ENCODE measurements around the gene CDC16.

The CDC16 gene

DNA sequence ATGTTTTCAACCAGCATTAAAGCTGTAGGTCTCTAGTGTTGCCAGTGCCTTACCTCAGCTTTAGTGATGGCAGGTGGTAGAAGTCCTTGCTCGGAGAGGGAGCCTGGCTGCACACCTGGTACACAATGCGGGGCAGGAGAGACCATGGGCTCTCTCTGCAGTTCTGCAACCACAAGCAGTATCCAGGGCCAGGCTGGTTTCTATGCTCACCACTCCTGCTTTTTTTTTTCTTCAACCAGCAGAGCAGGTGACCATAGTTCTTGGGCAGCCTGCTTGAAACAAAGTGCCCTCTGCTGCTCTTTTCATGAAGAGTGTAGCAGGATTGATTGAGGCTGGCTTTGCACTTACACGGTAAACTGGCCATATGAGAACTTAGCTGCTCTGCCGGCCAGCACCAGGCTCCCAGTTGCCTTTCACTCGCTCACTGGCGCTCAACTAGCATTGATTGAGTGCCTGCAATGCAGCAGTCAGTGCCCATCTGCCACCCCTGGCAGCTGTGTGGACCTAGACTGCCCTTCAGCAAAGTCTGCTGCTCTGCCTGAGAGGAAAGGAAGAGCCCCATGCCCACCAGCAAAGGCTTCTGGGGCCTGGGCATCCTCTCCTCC, 75.2 kb downstream of the CDC16 start:
- Mint-ChIP-seq H3K36me3 (ENCODE audit: low read depth) (peaks cover 7% of the 10 kb centered on the region), H3K27me3 (ENCODE audit: low read depth) (no peaks in the 10 kb centered on the region), H3K27ac (no peak overlapping the region), H3K4me3 (no peak overlapping the region), H3K4me1 (ENCODE audit: low read depth) (peaks cover 12% of the 10 kb centered on the region), H3K9me3 (no peaks in the 10 kb centered on the region)
- no peak for DNase-seq (ENCODE audit: low spot score)

DNA sequence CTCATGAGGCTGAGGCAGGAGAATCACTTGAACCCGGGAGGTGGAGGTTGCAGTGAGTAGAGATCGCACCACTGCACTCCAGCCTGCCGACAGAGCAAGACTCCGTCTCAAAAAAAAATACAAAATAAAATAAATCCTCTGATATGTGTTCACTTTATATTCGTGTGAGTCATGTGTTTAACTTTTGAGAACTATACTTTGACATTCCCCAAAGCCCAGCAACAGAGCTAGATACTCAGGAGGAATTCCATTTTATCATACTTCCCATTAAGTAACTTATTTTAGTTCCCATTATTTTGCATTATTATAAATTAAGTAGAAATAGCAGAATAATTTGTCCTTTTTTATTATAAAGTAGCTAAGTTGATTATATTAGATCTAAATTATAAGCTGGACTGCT, 76.3 kb downstream of the CDC16 start:
- H3K9me3 Mint-ChIP-seq, result no peaks in the 10 kb centered on the region
- no peaks in the 10 kb centered on the region for H3K27me3 Mint-ChIP-seq (ENCODE audit: low read depth)
- H3K36me3 Mint-ChIP-seq (ENCODE audit: low read depth), result peaks cover 14% of the 10 kb centered on the region
- H3K4me1 Mint-ChIP-seq (ENCODE audit: low read depth), result peaks cover 19% of the 10 kb centered on the region
- H3K4me3 Mint-ChIP-seq, result no peak overlapping the region
- DNase-seq (ENCODE audit: low spot score), result no peak
- no peak overlapping the region for H3K27ac Mint-ChIP-seq

DNA sequence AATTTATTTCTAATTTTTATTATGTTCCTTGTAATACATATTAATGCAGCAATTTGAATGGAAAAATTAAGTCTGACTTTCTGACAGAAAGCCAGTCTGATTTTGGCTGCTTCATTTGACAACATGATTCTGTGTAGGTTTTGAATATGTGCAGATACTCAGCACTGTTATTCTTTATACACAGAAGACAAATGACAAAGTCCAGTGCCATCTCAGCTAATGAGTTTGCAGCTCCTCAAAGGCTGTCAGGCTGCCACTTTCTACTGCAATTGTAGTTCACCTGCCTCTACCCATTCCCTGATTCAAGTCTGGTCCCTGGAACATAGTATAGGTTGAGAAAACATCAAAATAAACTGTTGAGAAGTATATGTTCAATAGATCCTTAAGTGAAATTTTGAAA, 76.7 kb downstream of the CDC16 start:
- Mint-ChIP-seq H3K36me3 (ENCODE audit: low read depth) (peaks cover 11% of the 10 kb centered on the region), H3K27me3 (ENCODE audit: low read depth) (no peaks in the 10 kb centered on the region), H3K27ac (no peak overlapping the region), H3K4me1 (ENCODE audit: low read depth) (peaks cover 19% of the 10 kb centered on the region), H3K4me3 (no peak overlapping the region), H3K9me3 (no peaks in the 10 kb centered on the region)
- no peak for DNase-seq (ENCODE audit: low spot score)

DNA sequence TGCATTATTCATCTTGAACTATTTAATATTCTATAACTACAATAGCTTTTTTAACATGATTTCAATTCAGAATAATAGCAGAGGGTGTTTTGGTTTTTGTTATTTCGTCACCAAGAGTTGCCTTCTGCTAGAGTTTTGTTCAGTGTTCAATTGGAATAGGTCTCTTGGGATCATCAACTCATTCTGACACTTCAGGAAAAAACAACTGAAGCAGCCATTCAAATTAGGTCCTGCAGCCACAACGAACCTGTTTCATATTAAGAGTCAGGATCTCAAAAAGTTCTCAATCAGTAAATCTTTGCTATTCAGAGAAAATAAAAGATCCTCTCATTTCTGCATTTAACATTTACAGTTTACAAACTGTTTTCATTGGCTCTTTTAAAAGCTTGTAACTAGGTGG, 77.2 kb downstream of the CDC16 start:
- H3K27me3 Mint-ChIP-seq (ENCODE audit: low read depth), result no peaks in the 10 kb centered on the region
- H3K4me3 Mint-ChIP-seq, result no peak overlapping the region
- no peaks in the 10 kb centered on the region for H3K9me3 Mint-ChIP-seq
- DNase-seq (ENCODE audit: low spot score), result no peak
- H3K27ac Mint-ChIP-seq, result no peak overlapping the region
- peaks cover 11% of the 10 kb centered on the region for H3K36me3 Mint-ChIP-seq (ENCODE audit: low read depth)
- H3K4me1 Mint-ChIP-seq (ENCODE audit: low read depth), result peaks cover 23% of the 10 kb centered on the region

DNA sequence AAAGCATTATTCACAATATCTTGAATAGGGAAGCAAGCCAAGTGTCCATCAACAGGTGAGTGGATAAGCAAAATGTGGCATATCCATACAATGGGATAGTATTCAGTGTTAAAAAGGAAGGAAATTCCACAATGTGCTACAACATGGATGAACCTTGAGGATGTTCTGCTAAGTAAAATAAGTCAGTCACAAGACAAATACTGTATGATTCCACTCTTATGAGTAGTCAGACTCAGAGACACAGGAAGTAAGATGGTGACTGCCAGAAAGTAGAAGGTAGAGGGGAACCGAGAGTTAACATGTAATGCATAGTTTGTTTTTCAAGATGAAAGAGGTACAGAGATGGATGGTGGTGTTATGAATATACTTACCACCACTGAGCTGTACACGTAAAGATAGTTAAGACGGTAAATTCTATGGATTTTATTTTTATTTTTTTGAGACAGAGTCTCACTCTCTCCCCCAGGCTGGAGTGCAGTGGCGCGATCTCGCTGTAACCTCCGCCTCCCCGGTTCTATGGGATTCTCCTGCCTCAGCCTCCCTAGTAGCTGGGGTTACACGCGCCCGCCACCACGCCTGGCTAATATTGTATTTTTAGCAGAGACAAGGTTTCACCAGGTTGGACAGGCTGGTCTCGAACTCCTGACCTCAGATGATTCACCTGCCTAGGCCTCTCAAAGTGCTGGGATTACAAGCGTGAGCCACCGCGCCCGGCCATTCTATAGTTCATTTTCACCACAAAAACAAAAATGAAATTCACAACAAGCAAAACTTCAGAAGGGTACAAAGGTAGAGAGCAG, 78.6 kb downstream of the CDC16 start:
- Mint-ChIP-seq H3K27me3 (ENCODE audit: low read depth) (no peaks in the 10 kb centered on the region), H3K4me3 (peak overlapping the region; percentile 89), H3K36me3 (ENCODE audit: low read depth) (peaks cover 10% of the 10 kb centered on the region), H3K27ac (peak overlapping the region; percentile 91), H3K4me1 (ENCODE audit: low read depth) (peaks cover 31% of the 10 kb centered on the region), H3K9me3 (no peaks in the 10 kb centered on the region)
- DNase-seq (ENCODE audit: low spot score), result no peak

DNA sequence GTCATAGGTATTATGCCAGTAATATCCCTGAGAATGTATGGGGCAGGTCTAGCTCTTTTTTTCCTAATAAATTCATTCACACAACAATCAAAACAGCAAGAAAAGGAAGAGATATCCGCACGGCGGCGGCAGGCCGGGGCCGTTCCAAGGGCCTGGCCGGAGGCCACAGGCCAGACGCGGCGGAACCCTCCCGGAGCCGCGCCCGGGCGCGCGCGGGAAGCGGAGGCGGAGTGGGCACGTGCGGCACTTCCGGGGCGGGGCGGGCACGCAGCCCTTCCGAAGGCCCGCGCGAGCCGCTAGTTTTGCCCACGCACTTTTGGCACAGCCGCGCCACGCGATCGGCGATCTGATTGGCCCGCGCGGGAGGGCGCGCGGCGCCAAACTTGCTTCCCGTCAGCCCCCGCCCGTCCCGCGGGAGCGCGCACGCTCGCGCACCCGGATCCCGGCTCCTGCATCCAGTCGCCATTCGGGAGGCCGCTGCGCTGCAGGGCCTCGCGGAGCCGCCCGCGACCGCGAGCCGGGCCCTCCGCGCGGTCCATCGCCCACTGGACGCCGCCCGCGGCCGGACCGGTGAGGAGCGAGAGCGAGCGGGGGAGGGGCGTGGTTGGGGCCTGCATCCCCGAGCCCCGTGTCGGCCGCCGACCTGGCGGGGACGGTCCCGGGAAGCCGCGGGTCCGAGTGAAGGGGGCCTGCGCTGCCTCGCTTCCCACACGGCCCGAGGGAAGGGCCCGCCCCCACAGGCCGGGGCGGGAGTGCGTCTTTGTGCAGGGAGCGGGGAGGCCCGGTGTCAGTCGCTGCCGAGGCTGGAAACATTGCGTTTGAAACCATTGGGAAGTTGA, 79.6 kb downstream of the CDC16 start, which contains the start of gene CHAMP1:
Gene CHAMP1 (plus strand): TSS at position 430 of the 839 bp plus-strand sequence. CDS start 9,340 bp downstream, outside the sequence.
- peak; percentile 97 for DNase-seq (ENCODE audit: low spot score)
- peaks cover 39% of the 10 kb centered on the region for H3K4me1 Mint-ChIP-seq (ENCODE audit: low read depth)

DNA sequence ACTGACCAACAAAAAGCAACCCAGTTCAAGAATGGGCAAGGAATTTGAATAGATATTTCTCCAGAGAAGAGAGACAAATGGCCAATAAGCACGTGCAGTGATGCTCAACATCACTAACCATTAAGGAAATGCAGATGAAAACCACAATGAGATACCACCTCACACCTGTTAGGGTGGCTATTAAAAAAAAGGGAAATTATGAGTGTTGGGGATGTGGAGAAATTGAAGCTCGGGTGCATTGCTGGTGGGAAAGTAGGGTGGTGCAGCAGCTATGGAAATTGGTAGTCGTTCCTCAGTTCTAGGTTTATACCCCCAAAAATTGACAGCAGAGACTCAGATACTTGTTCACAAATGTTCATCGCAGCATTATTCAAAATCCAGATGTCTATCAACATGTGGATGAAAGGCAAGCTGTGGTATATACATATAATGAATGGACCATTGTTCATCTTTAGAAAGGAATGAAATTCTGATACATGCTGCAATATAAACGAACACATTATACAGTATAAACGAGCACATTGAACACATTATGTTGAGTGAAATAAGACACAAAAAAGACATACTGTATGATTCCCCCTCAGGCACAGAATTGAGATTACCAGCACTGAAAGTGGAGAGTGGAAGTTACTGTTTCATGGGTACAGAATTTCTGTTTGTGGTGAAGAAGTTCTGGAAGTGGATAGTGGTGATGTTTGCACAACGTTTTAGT, 80.5 kb downstream of the CDC16 start:
- Mint-ChIP-seq H3K9me3 (no peaks in the 10 kb centered on the region), H3K36me3 (ENCODE audit: low read depth) (peaks cover 24% of the 10 kb centered on the region), H3K4me1 (ENCODE audit: low read depth) (peaks cover 48% of the 10 kb centered on the region), H3K27me3 (ENCODE audit: low read depth) (no peaks in the 10 kb centered on the region), H3K4me3 (peak overlapping the region; percentile 83), H3K27ac (peak overlapping the region; percentile 85)
- no peak for DNase-seq (ENCODE audit: low spot score)

More for the DNA sequence above, 79.6 kb downstream of the CDC16 start, which contains the start of gene CHAMP1:
- H3K27me3 Mint-ChIP-seq (ENCODE audit: low read depth), result no peaks in the 10 kb centered on the region
- H3K9me3 Mint-ChIP-seq, result no peaks in the 10 kb centered on the region
- peaks cover 14% of the 10 kb centered on the region for H3K36me3 Mint-ChIP-seq (ENCODE audit: low read depth)
- H3K27ac Mint-ChIP-seq, result peak within 1 kb of the TSS; percentile 91
- peak within 1 kb of the TSS; percentile 89 for H3K4me3 Mint-ChIP-seq

DNA sequence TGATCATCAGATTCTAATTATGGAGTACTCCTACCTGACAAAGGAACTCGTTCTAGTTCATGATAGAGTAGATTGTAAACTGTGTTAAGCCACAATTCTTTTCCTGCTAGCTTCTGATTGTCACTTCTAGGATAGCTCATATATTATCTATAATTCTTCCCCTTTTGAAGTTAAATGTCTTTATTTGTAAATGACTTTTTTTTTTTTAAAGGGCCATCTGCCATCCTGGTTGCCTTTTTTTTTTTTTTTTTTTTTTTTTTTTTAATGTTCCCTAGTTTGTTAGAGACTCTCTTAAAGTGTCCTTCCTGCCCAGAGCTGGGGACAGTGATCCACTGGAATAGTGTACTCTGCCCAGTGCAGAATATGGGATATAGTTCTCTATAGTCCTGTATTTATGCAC, 83.9 kb downstream of the CDC16 start:
- no peak overlapping the region for H3K4me3 Mint-ChIP-seq
- H3K9me3 Mint-ChIP-seq, result no peaks in the 10 kb centered on the region
- peaks cover 42% of the 10 kb centered on the region for H3K36me3 Mint-ChIP-seq (ENCODE audit: low read depth)
- H3K27me3 Mint-ChIP-seq (ENCODE audit: low read depth), result no peaks in the 10 kb centered on the region
- H3K27ac Mint-ChIP-seq, result peak overlapping the region; percentile 23
- H3K4me1 Mint-ChIP-seq (ENCODE audit: low read depth), result peaks cover 47% of the 10 kb centered on the region
- DNase-seq (ENCODE audit: low spot score), result no peak

DNA sequence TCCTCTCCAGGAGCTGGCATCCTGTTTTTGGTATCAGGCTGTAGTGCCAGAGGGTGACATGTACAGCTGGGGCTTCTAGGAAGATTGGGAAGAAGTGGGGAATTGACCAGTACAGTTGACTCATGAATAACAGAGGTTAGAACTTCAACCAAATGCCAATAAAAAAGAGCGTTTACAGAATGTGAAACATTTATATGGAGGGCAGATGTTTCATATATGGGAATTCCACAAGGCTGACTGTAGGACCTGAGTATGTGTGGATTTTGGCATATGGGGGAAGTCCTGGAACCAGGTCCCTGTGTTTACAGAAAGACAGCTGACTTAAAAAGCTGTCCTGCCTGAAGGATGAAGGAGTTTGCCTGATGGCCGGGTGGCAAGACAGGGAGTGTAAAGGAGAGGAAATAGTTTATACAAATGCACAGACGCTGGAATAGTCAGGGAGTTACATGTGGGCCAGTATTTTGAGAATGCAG, 84.8 kb downstream of the CDC16 start:
- Mint-ChIP-seq H3K27ac (peak overlapping the region; percentile 16), H3K4me1 (ENCODE audit: low read depth) (peaks cover 48% of the 10 kb centered on the region), H3K36me3 (ENCODE audit: low read depth) (peaks cover 50% of the 10 kb centered on the region), H3K9me3 (no peaks in the 10 kb centered on the region), H3K4me3 (no peak overlapping the region), H3K27me3 (ENCODE audit: low read depth) (no peaks in the 10 kb centered on the region)
- DNase-seq (ENCODE audit: low spot score), result no peak

DNA sequence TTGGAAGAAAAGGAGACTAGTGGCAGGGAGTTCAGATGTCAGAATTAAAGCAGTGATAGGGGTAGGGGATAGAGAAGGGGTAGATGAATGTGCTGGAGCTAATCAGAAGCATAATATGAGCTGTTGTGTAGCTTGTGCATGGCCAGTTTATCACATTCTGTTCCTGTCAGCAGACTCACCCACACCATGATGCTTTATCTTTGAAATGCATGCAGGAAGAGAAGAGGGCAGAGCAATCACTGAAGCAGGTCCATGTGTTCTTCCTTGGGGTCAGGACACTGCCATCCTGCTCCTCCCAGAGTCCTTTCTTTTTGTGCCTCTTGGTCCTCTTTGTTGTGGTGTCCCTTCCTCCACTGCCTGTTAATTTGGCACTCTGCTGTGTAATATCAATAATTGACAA, 85.4 kb downstream of the CDC16 start:
- peaks cover 50% of the 10 kb centered on the region for H3K36me3 Mint-ChIP-seq (ENCODE audit: low read depth)
- H3K9me3 Mint-ChIP-seq, result no peaks in the 10 kb centered on the region
- H3K4me3 Mint-ChIP-seq, result no peak overlapping the region
- DNase-seq (ENCODE audit: low spot score), result no peak
- H3K27me3 Mint-ChIP-seq (ENCODE audit: low read depth), result no peaks in the 10 kb centered on the region
- peaks cover 46% of the 10 kb centered on the region for H3K4me1 Mint-ChIP-seq (ENCODE audit: low read depth)
- H3K27ac Mint-ChIP-seq, result no peak overlapping the region

DNA sequence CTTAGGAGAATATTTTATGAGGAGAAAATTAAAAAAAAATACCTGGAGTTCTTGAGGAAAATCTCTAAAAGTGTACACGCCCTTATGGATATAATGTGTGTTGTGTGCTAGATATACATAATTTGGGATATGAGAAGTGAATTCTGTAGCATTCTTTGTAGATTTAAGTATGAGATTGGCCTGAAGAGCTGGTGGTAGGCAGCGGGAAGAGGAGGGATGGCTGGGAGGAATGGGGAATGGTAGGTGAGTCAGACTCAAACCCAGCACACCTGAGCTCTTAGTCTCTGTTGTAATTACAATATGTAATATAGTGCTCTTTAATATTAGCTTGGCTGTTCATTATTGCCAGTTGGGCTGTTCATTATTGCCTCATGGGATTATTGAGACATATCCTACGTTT, 86.6 kb downstream of the CDC16 start:
- no peak for DNase-seq (ENCODE audit: low spot score)
- peaks cover 46% of the 10 kb centered on the region for H3K4me1 Mint-ChIP-seq (ENCODE audit: low read depth)
- no peaks in the 10 kb centered on the region for H3K27me3 Mint-ChIP-seq (ENCODE audit: low read depth)
- H3K27ac Mint-ChIP-seq, result no peak overlapping the region
- peaks cover 57% of the 10 kb centered on the region for H3K36me3 Mint-ChIP-seq (ENCODE audit: low read depth)
- H3K4me3 Mint-ChIP-seq, result no peak overlapping the region
- H3K9me3 Mint-ChIP-seq, result no peaks in the 10 kb centered on the region

Measured in T-helper 2 cell treated with Interferon-gamma antibody and Interleukin-4, amounts not matched to agents 5 μg/mL and 100 μg/mL, for 36 hours (primary cell).